HG02763 (cell line): ENCODE data around the gene MPHOSPH8.
A peak's percentile ranks its signal among the peaks of the same experiment; 100 is the strongest.

Experiments
- ATAC-seq: cut with Tn5 transposase; IDR thresholded peaks from one replicate; pipeline ENCODE4 v1.9.1; 2021; ENCODE audit warnings: mild to moderate bottlenecking, moderate library complexity; ENCODE audit not compliant: unreplicated experiment

The MPHOSPH8 gene

GRCh38 chr13:19633479-19634255 is at the start of gene MPHOSPH8:
MPHOSPH8 (plus strand) TSS chr13:19633659; CDS start chr13:19633749, 90 bp downstream.
- ATAC-seq: peak; percentile 100

- ATAC-seq: peak; percentile 68
These were observed 46.4 kb upstream of the MPHOSPH8 start for GRCh38 chr13:19586904-19587634.

- peak; percentile 66 for ATAC-seq
These were observed 45.7 kb upstream of the MPHOSPH8 start for GRCh38 chr13:19587635-19588300.

- ATAC-seq: no peak
These were observed 44.1 kb upstream of the MPHOSPH8 start for GRCh38 chr13:19589312-19589711.

- no peak for ATAC-seq
These were observed 43.0 kb upstream of the MPHOSPH8 start for GRCh38 chr13:19590423-19590822.

- ATAC-seq: no peak
These were observed 41.6 kb upstream of the MPHOSPH8 start for GRCh38 chr13:19591864-19592263.

- no peak for ATAC-seq
These were observed 40.7 kb upstream of the MPHOSPH8 start for GRCh38 chr13:19592657-19593180.

GRCh38 chr13:19596086-19596485 is 37.4 kb upstream of the MPHOSPH8 start:
- ATAC-seq: no peak

GRCh38 chr13:19596960-19597361 is 36.5 kb upstream of the MPHOSPH8 start:
- ATAC-seq: no peak

GRCh38 chr13:19597523-19597922 is 35.9 kb upstream of the MPHOSPH8 start:
- ATAC-seq: no peak

- peak; percentile 76 for ATAC-seq
These were observed 31.4 kb upstream of the MPHOSPH8 start for GRCh38 chr13:19601749-19602725.

- ATAC-seq: no peak
These were observed 29.2 kb upstream of the MPHOSPH8 start for GRCh38 chr13:19604306-19604705.

GRCh38 chr13:19605161-19605955 is 28.1 kb upstream of the MPHOSPH8 start:
- ATAC-seq: no peak

GRCh38 chr13:19606152-19606551 is 27.3 kb upstream of the MPHOSPH8 start:
- ATAC-seq: no peak

GRCh38 chr13:19606737-19607136 is 26.7 kb upstream of the MPHOSPH8 start:
- ATAC-seq: no peak

GRCh38 chr13:19607523-19608078 is 25.9 kb upstream of the MPHOSPH8 start:
- ATAC-seq: no peak

GRCh38 chr13:19618977-19619376 is 14.5 kb upstream of the MPHOSPH8 start:
- ATAC-seq: no peak

- ATAC-seq: no peak
These were observed 11.3 kb upstream of the MPHOSPH8 start for GRCh38 chr13:19622193-19622592.

GRCh38 chr13:19624265-19624664 is 9.2 kb upstream of the MPHOSPH8 start:
- ATAC-seq: no peak
